ENCODE results near the gene RBFOX1.

RBFOX1 gene

DNA sequence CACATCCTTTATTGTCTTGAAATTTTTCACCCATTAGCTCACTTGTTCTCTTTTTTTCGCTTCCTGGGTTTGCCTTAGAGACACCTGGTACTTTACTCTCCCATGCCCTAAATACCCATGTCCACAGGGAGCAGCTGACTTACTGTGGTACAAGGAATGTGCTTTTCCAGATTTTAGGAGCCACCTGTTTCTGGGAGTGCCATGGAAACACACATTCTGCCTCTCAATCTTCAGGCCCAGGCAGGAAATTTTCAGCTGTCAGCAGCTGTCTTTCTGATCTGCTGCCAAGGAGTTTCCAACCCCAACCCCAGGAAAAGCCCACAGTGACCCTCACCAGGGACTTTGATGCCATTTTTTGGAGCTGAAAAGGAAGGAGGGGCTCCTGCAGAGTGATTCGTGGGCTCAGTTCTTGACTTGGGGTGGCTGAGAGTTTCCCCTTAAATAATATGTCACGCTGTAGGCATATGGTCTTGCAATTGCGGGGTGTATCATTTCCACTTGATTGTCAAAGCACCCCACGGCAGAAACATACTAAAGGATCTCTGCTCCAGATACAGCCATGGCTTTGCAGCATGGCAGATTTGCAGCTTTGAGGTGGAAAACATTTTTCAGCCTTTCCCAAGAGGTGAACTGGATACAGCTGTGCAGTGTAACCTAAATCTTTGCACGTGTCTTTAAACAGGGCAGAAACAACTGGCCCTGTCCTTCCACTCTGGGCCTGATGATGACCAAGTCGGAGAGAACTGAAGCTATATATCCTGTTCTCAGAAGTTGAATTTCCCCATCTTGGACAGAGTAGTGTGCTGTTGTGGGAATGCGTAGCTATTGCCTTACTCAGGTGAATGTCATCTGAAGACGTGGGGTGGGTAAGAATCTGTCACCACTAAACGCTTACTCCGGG lies 19.2 kb downstream of the RBFOX1 start:
- Histone ChIP-seq H3K27ac (ENCODE audit: poor library complexity, severe bottlenecking) (no peak overlapping the region), H3K36me3 (ENCODE audit: low read depth) (no peaks in the 10 kb centered on the region), H3K4me1 (ENCODE audit: insufficient read depth, poor library complexity, severe bottlenecking) (no peaks in the 10 kb centered on the region), H3K27me3 (ENCODE audit: insufficient read depth, poor library complexity, severe bottlenecking) (no peaks in the 10 kb centered on the region), H3K4me3 (ENCODE audit: severe bottlenecking) (no peak overlapping the region), H3K9me3 (ENCODE audit: severe bottlenecking) (no peaks in the 10 kb centered on the region)
- DNase-seq (ENCODE audit: low spot score) (no peak), ATAC-seq (ENCODE audit: low read depth) (no peak)
- TF ChIP-seq, protein P1, sequence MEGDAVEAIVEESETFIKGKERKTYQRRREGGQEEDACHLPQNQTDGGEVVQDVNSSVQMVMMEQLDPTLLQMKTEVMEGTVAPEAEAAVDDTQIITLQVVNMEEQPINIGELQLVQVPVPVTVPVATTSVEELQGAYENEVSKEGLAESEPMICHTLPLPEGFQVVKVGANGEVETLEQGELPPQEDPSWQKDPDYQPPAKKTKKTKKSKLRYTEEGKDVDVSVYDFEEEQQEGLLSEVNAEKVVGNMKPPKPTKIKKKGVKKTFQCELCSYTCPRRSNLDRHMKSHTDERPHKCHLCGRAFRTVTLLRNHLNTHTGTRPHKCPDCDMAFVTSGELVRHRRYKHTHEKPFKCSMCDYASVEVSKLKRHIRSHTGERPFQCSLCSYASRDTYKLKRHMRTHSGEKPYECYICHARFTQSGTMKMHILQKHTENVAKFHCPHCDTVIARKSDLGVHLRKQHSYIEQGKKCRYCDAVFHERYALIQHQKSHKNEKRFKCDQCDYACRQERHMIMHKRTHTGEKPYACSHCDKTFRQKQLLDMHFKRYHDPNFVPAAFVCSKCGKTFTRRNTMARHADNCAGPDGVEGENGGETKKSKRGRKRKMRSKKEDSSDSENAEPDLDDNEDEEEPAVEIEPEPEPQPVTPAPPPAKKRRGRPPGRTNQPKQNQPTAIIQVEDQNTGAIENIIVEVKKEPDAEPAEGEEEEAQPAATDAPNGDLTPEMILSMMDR (IDR thresholded peaks at IDR 0.05; ENCODE audit: poor library complexity, severe bottlenecking), result no peak

DNA sequence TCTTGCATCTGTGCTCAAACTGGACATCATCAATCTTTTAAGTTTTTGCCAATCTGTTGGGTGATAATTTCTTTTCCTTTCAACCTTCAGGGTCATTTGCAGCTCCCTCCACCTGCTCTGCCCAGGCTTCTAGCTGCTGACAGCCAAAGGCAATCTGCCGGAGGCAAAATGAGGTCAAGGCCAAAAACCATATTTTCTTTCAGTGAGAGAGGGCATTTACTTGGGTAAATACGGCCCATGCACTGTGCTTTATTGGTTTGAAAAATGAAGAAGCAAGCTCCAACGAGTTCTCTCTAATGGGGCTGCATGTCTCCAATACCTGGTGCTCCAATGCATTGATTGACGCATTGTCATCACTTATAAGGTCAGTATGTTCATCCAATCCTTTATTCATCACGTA lies 23.1 kb downstream of the RBFOX1 start:
- TF ChIP-seq, protein P1 (IDR thresholded peaks at IDR 0.05; ENCODE audit: poor library complexity, severe bottlenecking), result no peak
- Histone ChIP-seq H3K4me1 (ENCODE audit: insufficient read depth, poor library complexity, severe bottlenecking) (no peaks in the 10 kb centered on the region), H3K27ac (ENCODE audit: poor library complexity, severe bottlenecking) (no peak overlapping the region), H3K9me3 (ENCODE audit: severe bottlenecking) (no peaks in the 10 kb centered on the region), H3K36me3 (ENCODE audit: low read depth) (no peaks in the 10 kb centered on the region), H3K27me3 (ENCODE audit: insufficient read depth, poor library complexity, severe bottlenecking) (no peaks in the 10 kb centered on the region), H3K4me3 (ENCODE audit: severe bottlenecking) (no peak overlapping the region)
- no peak for DNase-seq (ENCODE audit: low spot score)
- no peak for ATAC-seq (ENCODE audit: low read depth)

DNA sequence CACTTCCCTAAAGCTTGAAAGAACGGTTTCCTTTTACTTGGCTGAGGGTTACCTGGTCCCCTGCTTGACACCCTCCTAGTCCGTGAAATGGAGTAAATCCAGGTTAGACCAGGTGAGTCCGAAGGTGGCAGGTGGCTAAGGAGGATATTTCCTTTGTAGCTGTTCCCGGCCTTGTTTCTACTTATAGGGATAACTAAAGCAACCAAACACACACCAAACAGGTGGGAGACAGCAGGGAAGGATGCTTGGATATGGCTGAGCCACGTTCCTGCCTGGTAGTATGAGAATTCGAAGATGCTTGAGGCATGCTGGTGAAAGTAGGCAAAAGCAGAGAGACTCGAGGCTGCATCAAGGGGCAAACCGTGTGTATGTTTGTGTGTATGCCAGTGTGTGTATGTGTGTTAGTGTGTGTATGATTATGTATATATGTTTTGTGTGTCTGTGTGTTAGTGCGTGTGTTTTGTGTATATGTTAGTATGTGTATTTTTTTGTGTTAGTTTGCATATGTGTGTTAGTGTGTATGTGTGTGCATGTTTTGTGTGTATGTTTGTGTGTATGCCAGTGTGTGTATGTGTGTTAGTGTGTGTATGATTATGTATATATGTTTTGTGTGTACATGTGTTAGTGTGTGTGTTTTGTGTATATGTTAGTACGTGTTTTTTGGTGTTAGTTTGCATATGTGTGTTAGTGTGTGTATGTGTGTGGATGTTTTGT lies 28.9 kb downstream of the RBFOX1 start:
- Histone ChIP-seq H3K27me3 (ENCODE audit: insufficient read depth, poor library complexity, severe bottlenecking) (no peaks in the 10 kb centered on the region), H3K27ac (ENCODE audit: poor library complexity, severe bottlenecking) (no peak overlapping the region), H3K9me3 (ENCODE audit: severe bottlenecking) (no peaks in the 10 kb centered on the region), H3K4me1 (ENCODE audit: insufficient read depth, poor library complexity, severe bottlenecking) (no peaks in the 10 kb centered on the region), H3K36me3 (ENCODE audit: low read depth) (no peaks in the 10 kb centered on the region), H3K4me3 (ENCODE audit: severe bottlenecking) (no peak overlapping the region)
- ATAC-seq (ENCODE audit: low read depth), result no peak
- TF ChIP-seq, protein P1 (IDR thresholded peaks at IDR 0.05; ENCODE audit: poor library complexity, severe bottlenecking), result no peak
- no peak for DNase-seq (ENCODE audit: low spot score)

DNA sequence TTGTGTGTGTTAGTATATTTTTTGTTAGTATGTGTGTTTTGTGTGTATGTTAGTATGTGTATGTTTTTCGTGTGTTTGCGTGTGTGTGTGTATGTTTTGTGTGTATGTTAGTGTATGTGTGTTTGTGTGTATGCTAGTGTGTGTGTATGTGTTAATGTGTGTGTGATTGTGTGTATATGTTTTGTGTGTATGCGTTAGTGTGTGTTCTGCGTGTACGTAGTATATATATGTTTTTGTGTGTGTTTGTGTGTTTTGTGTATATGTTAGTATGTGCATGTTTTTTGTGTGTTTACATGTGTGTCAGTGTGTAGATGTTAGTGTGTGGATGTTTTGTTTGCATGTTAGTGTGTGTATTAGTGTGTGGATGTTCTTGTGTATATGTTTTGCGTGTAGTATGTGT lies 29.6 kb downstream of the RBFOX1 start:
- ATAC-seq (ENCODE audit: low read depth) (no peak), DNase-seq (ENCODE audit: low spot score) (no peak)
- no peaks in the 10 kb centered on the region for H3K36me3 ChIP-seq (ENCODE audit: low read depth)
- no peaks in the 10 kb centered on the region for H3K27me3 ChIP-seq (ENCODE audit: insufficient read depth, poor library complexity, severe bottlenecking)
- no peak overlapping the region for H3K27ac ChIP-seq (ENCODE audit: poor library complexity, severe bottlenecking)
- no peaks in the 10 kb centered on the region for H3K9me3 ChIP-seq (ENCODE audit: severe bottlenecking)
- H3K4me1 ChIP-seq (ENCODE audit: insufficient read depth, poor library complexity, severe bottlenecking), result no peaks in the 10 kb centered on the region
- no peak overlapping the region for H3K4me3 ChIP-seq (ENCODE audit: severe bottlenecking)
- TF ChIP-seq, protein P1 (IDR thresholded peaks at IDR 0.05; ENCODE audit: poor library complexity, severe bottlenecking), result no peak

Measured in RWPE2 (cell line).